ENCODE data around the gene TERT.

Gene TERT

DNA sequence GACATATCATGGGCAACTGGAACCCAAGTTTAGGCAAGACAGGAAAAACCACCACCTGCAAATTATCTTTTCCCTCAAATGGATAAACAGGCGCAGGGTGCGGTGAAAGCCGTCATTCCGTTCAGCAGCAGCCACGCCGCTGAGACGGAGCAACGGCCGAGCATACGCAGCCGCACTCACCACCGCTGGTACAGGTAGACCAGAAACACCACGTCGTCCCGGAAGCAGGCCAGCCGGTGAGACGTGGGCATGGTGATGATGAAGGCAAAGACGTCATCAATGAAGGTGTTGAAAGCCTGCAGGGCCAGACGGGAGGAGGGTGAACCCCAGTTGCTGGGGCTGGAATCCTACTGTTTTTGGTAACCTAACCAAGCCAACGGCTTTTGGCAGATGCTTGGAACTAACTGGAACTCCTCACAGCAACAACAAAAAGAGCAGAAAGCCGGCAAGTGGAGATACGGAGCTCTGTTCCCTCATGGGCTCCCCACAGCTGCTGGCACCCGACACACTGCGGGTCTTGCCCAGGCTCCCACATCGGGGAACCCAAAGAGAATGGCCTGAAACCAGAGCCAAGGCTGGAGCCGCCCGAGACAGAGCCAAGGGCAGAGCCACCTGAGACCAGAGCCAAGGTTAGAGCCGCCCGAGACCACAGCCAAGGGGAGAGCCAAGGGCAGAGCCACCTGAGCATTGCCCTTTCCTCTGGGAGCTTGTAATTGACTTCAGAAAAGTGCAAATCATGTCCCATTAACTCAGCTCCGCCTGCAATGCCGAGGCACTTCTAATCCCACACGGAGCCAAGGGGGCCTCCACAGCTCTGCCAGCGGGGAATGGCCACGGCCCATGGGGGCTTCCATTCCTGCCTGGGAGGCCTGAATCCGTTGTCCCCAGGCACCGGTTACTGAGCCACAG is 25.8 kb upstream of the TERT start:
- in situ Hi-C loops (cut with HindIII; ENCODE audit: low sequenced_read_pairs) = loop anchor here (25.0 kb wide), 1 partner anchor 383 kb away; no protein-coding TSS in a partner anchor

DNA sequence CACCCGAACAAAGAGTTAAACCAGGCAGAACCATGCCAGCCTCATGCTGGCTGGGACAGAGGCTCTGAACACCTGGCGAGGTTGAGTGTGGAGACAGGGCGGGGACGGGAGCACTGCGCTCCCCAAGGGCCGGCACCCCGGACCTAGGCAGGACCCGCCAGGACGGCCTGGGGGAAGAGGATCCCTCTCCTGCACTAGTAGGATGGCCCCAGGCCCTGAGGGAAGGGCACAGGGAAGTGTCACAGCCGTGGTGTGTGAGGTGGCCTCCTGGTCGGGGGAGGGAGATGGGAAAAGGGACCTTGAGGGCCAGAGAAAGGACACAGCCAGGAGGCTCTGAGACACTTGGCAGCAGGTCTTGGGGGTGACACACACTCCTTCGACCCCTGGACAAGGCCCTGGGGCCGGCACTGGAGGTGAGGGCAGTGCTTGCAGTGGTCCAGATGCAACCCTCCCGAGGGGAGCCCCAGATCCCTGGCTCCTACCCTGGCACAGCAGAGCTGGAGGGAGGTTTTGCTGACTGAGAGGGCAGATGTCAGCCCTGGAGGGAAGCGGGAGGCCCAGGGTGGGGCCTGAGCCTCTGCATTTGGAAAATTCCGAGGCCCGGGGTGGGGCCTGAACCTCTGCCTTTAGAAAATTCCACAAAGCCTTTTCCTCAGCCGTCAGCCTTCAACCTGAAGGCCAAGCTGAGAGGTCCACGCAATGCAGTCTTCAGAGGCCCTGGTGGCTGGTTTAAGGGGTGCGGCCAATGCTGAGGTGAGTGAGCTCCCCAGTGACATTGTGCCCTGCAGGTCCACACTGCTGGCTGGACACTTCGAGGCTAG is 24.8 kb upstream of the TERT start:
- in situ Hi-C loops (cut with HindIII; ENCODE audit: low sequenced_read_pairs) = loop anchor here (5.0 to 25.0 kb wide), 3 partner anchors 47 to 382 kb away; no protein-coding TSS in a partner anchor

DNA sequence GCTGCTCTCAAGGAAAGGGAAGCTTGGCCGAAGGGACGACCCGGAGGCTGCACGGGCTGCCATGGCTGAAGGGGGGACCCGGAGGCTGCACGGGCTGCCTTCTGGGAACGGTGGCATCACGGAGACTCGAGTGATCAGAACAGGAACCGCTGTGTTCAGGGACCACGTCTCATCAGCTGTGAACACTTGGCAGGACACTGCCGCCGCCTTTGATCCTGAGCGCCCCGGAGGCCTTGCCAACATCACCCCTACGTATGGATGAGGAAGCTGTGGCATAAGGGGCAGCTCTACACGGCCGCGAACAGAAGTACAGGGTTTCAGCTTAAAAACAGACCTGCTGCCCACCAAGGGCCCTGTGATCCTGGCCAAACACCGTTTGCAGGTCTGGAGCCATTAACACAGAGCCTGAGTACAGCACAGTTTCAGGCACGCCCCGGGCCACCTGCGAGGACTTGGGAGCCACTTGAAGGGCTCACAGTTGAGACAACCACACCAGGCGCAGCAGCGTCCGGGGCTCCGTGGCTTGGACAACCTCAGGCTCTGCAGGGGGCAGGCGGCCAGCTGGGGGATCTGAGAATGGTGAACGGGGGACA is 23.9 kb upstream of the TERT start:
- in situ Hi-C loops (cut with HindIII; ENCODE audit: low sequenced_read_pairs) = loop anchor here (5.0 to 25.0 kb wide), 3 partner anchors 46 to 381 kb away; no protein-coding TSS in a partner anchor

DNA sequence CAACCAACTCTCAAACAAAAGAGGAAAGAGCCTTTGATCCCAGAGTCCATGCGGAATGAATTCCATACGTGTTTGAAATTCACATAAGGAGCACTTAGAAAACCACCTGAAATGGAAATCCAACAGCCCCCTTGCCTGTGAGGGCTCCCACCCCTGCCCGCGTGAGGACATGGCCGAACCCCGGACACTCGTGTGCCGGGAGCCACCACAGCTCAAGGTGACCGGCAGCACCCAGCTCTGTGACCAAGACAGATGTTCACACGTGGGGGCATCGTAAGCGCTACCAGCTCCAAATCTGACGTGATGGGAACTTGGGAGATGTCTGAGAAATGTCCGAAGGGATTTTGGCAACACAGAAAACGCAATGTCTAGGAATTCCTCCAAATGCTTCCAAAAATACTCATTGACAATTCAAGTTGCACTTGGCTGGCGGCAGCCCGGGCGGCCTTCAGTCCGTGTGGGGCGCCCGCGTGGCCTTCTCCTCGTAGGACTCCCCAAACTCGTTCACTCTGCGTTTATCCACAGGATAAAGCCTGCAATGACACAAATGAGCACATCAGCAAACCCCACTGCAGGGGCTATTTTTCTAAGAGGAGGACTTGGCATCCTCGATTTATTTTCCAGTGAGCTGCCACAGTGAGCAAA is 23.2 kb upstream of the TERT start:
- in situ Hi-C loops (cut with HindIII; ENCODE audit: low sequenced_read_pairs) = loop anchor here (5.0 to 25.0 kb wide), 3 partner anchors 46 to 381 kb away; no protein-coding TSS in a partner anchor

DNA sequence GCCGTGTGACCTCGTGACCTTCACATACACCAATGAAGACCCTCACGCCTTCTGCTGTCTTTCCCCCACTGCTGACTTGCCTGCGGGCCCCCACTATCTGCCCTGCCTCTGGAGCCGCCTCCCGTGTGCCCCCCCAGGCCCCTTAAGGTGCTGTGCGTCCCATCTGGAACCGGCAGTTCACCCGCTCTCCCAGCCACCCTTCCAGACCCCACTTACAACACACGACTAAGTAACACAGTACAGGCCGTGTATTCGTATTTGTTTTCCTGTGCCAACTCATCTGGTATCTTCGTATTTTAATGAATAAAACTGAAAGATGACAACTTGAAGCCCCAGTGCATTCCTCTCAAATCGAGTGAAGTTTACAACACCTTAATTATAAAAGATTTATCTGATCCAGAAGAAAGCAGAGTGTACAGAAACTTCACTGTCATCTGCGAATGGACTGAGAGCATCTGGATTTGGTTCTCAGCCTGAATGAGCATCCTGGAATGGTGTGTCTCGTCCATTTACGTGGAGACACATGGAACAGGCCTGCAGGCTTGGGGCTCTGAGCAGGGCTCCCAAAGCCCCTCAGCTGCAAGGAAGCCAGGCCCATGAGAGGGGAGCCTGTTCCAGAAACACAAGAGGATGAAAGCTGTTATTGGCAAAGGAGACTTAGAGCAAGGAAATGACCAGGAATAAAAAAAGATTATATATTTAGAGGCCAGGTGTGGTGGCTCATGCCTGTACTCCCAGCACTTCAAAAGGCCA is 21.9 kb upstream of the TERT start:
- in situ Hi-C loops (cut with HindIII; ENCODE audit: low sequenced_read_pairs) = loop anchor here (5.0 to 25.0 kb wide), 3 partner anchors 44 to 379 kb away; no protein-coding TSS in a partner anchor

DNA sequence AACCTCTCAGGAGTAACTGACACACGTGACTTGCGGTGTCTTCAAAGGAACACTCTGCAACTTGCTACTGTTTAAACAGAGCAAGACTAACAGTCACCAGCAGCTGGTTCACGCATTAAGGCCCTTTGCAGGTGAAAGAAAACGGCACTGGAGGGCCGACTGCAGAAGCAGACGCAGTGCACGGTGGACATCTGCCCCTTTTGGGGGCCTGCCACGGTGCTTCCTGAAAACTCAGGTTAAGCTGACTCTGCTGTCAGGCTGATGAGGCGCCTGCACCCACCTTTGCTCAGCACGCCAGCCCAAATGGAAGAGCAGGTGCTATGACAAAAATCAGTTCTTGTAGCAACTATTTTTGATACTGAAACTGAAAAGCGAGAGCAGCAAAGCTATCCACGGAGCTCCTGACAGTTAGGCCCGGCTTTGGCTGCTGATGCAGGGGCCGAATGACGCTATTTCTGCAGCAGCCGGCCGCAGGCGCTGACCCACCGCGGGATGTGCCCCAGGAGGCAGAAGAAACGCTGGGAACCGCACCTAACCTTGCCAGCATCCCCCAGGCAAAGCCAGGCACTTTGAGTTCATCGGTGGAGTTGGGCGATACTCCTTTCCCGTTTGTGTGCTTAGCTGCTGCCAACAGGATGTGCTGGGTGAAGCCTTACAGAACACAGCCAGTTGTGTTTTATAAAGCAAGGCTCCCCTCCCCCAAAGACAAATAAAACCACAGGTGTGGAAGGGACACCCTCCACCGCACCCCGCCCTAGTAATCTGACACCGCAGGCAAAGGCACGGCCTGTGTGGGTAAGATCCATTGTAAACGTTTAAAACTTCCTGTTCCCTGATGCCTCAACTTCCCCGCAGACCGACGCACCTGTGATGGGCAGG is 21.1 kb upstream of the TERT start:
- in situ Hi-C loops (cut with HindIII; ENCODE audit: low sequenced_read_pairs) = loop anchor here (5.0 to 25.0 kb wide), 3 partner anchors 44 to 379 kb away; no protein-coding TSS in a partner anchor

DNA sequence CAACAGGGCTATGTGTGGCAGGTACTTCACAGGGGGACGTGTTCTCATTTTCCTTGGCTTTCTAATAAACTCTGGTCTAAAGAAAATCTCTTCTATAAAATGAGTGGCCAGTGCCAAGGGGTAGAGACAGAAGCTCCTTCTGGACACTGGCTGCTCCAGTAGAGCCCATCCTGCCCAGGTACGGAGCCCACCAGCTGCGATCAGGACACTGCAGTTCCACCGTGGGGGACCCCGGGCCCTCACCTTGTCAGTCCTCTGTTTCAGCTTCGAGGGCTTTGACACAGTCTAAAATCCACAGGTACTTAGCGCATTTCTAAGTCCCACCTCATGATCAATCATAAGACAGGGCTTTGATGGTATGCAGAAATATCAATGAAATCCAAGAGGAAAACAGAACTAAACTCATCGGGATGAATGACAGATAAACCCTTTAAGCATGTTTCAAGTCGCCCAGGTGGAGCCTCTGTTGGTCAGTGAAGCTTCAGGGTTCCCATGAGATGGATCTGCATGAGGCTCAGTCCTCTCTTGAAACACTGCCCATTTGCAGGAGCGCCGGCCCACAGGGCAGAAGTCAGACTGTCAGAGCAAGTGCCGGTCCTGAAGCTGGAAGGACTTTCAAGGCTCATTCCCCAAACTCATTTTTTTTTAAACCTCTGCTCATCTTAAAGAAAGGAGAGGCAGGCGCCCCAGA is 20.3 kb upstream of the TERT start:
- in situ Hi-C loops (cut with HindIII; ENCODE audit: low sequenced_read_pairs) = loop anchor here (5.0 to 25.0 kb wide), 3 partner anchors 43 to 378 kb away; no protein-coding TSS in a partner anchor

DNA sequence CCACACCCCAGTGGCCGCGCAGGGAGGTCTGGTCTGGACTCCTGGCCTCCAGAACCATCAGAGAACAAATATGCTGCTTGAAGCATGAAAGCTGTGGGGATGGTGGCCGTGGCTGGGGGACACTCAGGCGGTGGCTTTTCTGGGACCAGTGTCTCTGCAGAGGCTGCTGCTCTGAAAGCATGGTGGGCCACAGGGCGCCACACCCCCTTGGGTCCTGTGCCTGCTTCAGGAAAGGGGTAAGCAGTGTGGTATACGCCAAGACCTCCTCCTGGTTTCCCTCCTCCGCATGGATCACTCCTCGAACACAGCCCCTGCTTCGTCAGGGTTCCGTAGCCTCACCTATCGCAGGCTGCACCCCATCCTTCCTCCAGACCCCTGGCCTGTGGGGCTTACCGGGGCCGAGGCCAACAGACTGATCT is 19.7 kb upstream of the TERT start:
- in situ Hi-C loops (cut with HindIII; ENCODE audit: low sequenced_read_pairs) = loop anchor here (25.0 kb wide), 1 partner anchor 377 kb away; no protein-coding TSS in a partner anchor

DNA sequence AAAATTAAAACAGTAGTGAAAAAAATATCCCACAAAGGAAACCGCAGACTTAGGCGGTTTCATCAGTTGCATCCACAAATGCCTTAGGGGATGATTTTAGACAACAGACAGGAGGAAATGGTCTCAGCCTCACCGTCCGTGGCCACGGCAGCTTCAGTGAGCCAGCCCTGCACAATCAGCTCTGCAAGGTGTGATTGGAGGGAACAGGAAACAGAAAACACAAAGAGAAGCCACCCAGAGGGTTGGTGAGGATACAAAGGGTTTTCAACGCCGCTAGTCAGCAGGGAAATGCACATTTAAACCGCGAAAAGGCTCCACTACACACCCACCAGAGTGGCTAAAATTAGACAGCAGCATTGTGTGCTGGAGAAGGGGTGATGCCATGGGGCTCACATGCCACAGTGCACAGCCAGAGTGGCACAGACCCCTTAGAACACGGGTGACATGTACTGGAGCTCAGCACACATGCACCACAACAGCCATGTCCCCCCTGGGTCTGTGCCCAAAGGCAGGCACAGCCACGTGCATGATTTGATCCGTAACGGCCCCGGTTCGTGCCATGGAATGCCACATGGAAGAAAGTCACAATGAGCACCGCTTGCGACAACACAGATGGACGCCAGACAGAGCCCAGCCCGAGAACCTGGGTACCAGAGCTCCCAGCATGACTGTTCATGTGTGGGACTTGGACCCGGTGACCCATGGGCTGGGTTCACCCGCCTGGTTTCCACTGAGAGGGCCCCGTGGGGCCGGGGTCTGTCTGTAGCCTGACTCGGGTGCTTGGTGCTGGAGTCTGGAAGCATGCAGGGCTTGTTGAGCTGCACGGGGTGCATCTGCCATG is 18.3 kb upstream of the TERT start:
- in situ Hi-C loops (cut with HindIII; ENCODE audit: low sequenced_read_pairs) = loop anchor here (25.0 kb wide), 1 partner anchor 376 kb away; no protein-coding TSS in a partner anchor

DNA sequence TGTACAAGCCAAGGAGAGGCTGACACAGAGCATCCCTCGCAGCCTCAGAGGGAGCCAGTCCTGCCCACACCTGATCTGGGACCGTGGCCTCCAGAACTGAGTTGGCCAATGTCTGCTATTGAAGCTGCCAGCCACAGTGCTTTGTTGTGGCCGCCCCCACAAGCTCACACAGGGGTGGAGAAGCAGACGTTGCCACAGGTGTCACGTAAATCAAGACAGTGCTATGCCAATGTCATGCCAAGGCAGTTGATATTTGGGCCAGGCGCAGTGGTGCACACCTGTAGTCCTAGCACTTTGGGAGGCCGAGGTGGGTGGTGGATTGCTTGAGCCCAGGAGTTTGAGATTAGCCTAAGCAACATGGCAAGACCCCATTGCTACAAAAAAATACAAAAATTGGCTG is 17.3 kb upstream of the TERT start:
- in situ Hi-C loops (cut with HindIII; ENCODE audit: low sequenced_read_pairs) = loop anchor here (25.0 kb wide), 1 partner anchor 375 kb away; no protein-coding TSS in a partner anchor

DNA sequence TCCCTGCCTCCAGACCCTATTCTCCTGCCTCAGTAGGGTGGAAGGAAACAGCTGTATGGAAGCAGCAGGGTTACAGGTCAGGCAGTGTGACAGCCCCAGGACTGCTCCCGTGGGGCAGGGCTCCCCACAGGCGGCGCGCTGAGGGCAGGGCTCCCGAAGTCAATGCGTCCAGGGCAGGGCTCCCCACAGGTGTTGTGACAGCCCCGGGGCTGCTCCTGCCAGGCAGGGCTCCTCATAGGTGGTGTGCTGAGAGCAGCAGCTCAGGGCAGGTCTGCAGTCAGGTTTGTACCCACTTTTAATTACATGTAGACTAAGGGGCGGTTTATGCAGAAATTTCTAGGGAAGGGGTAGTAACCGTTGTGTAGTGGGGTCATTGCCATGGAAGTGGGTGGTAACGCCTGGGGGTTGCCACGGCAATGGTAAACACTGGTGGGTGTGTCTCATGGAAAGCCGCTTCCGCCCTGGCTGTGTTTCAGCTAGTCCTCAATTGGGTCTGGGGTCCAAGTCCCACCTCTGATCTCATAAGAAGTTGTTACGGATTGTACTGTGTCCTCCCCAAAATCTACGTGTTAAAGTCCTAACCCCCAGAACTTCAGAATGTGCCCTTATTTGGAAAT is 16.7 kb upstream of the TERT start:
- in situ Hi-C loops (cut with HindIII; ENCODE audit: low sequenced_read_pairs) = loop anchor here (25.0 kb wide), 1 partner anchor 374 kb away; no protein-coding TSS in a partner anchor

DNA sequence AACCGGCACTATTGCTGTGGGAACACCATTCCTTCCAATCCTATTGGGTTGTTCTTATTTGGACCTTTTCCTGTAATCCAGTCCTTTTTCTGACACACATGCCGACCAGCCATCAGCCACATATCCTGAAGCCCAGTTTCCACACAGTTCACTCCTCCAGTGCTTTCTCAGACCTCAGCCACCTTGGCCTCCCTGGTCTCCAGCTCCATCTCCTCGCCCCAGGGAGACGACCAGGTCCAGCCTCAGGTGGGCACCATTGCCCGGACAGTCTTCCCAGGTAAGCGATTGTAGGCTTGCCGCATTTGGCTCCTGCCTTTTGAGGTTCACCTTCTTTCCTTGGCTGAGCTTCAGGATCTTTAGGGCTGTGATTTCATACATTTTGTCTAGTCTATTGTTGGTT is 15.2 kb upstream of the TERT start:
- in situ Hi-C loops (cut with HindIII; ENCODE audit: low sequenced_read_pairs) = loop anchor here (25.0 kb wide), 1 partner anchor 373 kb away; no protein-coding TSS in a partner anchor

DNA sequence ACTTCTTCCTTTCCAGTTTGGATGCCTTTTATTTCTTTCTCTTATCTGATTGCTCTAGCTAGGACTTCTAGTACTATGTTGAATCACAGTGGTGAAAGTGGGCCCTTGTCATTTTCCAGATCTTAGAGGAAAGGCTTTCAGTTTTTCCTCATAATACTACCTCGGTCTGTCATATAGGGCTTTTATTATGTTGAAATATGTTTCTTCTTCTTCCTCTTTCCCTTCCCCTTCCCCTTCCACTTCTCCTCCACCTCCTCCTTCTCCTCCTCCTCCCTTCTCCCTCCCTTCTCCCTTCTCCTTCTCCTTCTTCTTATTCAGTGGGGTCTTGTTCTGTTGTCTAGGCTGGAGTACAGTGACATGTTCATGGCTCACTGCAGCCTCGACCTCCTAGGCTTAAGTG is 9.2 kb upstream of the TERT start:
- in situ Hi-C loops (cut with HindIII; ENCODE audit: low sequenced_read_pairs) = loop anchor here (25.0 kb wide), 1 partner anchor 367 kb away; no protein-coding TSS in a partner anchor

DNA sequence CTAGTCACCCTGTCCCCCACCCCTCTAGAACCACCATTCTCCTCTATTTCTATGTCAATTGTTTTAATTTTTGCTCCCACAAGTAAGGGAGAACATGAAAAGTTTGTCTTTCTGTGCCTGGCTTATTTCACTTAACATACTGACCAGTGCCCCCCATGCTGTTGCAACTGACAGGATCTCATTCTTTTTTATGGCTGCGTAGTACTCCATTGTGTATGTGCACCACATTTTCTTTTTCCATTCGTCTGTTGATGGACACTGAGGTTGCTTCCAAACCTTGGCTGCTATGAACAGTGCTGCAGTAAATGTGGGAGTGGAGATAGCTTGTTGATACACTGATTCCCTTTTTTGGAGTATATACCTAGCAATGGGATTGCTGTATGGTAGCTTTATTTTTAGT is 7.4 kb upstream of the TERT start:
- in situ Hi-C loops (cut with HindIII; ENCODE audit: low sequenced_read_pairs) = loop anchor here (25.0 kb wide), 1 partner anchor 365 kb away; no protein-coding TSS in a partner anchor

DNA sequence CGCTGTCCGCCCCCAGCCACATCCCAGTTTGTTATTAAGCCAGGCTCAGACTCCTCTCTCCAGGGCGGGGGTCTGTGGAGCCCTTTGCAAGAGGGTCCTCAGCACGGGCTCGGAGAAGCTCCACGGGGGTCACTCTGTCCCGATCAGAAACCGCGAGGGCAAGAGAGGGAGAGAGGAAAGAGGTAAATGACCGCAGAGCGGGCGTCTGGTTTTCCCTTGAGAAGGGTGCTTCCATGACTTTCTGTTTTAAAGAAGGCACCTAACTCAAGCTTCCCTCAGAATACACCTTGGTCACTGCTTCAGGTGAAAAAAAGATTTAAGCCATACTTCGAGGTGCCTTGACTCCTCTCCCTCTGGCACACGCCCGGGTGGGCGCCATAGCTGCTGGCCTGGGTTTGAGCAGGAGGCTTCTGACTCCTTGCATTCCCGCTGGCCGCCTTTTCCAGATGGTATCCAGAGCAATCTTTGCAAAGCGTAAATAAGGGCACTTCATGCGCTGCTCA is 5.8 kb upstream of the TERT start:
- in situ Hi-C loops (cut with HindIII; ENCODE audit: low sequenced_read_pairs) = loop anchor here (25.0 kb wide), 1 partner anchor 363 kb away; no protein-coding TSS in a partner anchor

DNA sequence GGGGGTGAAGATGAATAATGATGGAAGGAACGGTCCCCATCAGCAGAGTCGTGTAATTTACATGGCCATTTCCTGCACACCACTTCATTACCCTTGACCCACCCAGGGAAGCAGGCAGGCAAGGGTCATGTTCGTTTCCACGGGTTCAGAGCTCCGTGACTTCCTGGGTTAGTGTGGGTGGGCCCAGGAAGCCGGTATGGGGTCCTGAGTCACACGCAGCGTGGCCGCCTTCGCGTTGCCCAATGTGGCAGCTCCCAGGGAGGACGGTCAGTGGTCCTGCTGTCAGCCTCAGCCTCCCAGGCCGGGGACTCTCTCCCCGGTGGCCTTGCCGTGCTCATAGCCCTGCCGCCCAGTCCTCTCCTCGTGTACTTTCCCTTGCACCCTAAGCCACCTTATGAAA is 5.1 kb upstream of the TERT start:
- in situ Hi-C loops (cut with HindIII; ENCODE audit: low sequenced_read_pairs) = loop anchor here (25.0 kb wide), 1 partner anchor 363 kb away; no protein-coding TSS in a partner anchor
